Gastrocnemius medialis (tissue), 4 donors: ENCODE measurements around the gene C10orf90. TPM values are rescaled to one million over a fixed set of nuclear protein-coding genes. Genes with fewer than 3 reads are reported as not detected.

ENCODE experiments used
- ATAC-seq, 2 donors: fragments of 150-250 bp; one replicate each; pipeline ENCODE4 v1.9.1; 2016
- DNase-seq, 2 donors: peaks; one replicate each; pipeline ENCODE4 v3.0.0-alpha.2; 2019
- H3K27ac ChIP-seq, 4 donors: fragments of 200-600 bp; sonication (generic); 1 replicate in 1 of 4; 2 replicates in 3 of 4; pipeline ENCODE4 v1.5.1; 2016 to 2018; ENCODE audit warnings: mild to moderate bottlenecking in 2 of 4, moderate library complexity in 1 of 4
- H3K27me3 ChIP-seq, 3 donors: fragments of 200-600 bp; sonication (generic) in 2 of 3; 1 replicate in 1 of 3; 2 replicates in 2 of 3; pipeline versions ENCODE4 v1.5.1 to v1.6.0; 2016 to 2019; ENCODE audit warnings: mild to moderate bottlenecking in 1 of 3, moderate library complexity in 1 of 3
- H3K36me3 ChIP-seq, 2 donors: fragments of 200-600 bp; sonication (generic) in 1 of 2; one replicate each; pipeline ENCODE4 v1.5.1; 2017 to 2018
- H3K4me1 ChIP-seq, 2 donors: fragments of 200-600 bp; sonication (generic) in 1 of 2; one replicate each; pipeline ENCODE4 v1.5.1; 2016 to 2017; ENCODE audit warnings: mild to moderate bottlenecking in 2 of 2
- H3K4me3 ChIP-seq, 4 donors: fragments of 200-600 bp; sonication (generic) in 3 of 4; 1 replicate in 1 of 4; 2 replicates in 3 of 4; pipeline ENCODE4 v1.5.1; 2016 to 2019; ENCODE audit warnings: mild to moderate bottlenecking in 2 of 4
- H3K9me3 ChIP-seq, 3 donors: fragments of 200-600 bp; sonication (generic) in 2 of 3; 1 replicate in 1 of 3; 2 replicates in 2 of 3; pipeline ENCODE4 v1.5.1; 2016 to 2019
- POLR2A ChIP-seq, 2 donors: fragments of 450-650 bp; IDR thresholded peaks; one replicate each; pipeline ENCODE4 v1.6.1; 2017; ENCODE audit warnings: antibody characterized with exemption in 2 of 2, mild to moderate bottlenecking in 2 of 2, moderate library complexity in 2 of 2
- in situ Hi-C, 4 donors: fragments of 200-750 bp; cut with MboI; loops; one replicate each; pipeline versions ENCODE4 v1.15.0 to v1.8.0; 2017; ENCODE audit warnings: low sequenced_read_pairs in 4 of 4
- intact Hi-C: fragments of 100-400 bp; cut with DNase I; formaldehyde crosslinking; loops from one replicate; pipeline ENCODE4 v1.15.1; 2023; ENCODE audit warnings: low total_unique reads
- total RNA-seq, 4 donors: library from RNA; depleted of rRNA; stranded (reverse); fragments of >200 nt; gene quantifications; one replicate each; pipeline versions ENCODE4 v1.1.0 to v1.2.3, GENCODE V29; 2016
- TF ChIP-seq, protein P1 (sequence below), 5 experiments: fragments of 450-650 bp in 3 of 5; fragments of 200-600 bp in 2 of 5; sonication (generic) in 2 of 5; IDR thresholded peaks in 4 of 5; conservative IDR thresholded peaks in 1 of 5; 1 replicate in 4 of 5; 2 replicates in 1 of 5; pipeline ENCODE4 v1.5.1; 2016 to 2019; ENCODE audit warnings: antibody characterized with exemption in 5 of 5, mild to moderate bottlenecking in 3 of 5, moderate library complexity in 3 of 5

C10orf90 gene
- total RNA-seq, 4 donors from 2014 or later: not detected

DNA sequence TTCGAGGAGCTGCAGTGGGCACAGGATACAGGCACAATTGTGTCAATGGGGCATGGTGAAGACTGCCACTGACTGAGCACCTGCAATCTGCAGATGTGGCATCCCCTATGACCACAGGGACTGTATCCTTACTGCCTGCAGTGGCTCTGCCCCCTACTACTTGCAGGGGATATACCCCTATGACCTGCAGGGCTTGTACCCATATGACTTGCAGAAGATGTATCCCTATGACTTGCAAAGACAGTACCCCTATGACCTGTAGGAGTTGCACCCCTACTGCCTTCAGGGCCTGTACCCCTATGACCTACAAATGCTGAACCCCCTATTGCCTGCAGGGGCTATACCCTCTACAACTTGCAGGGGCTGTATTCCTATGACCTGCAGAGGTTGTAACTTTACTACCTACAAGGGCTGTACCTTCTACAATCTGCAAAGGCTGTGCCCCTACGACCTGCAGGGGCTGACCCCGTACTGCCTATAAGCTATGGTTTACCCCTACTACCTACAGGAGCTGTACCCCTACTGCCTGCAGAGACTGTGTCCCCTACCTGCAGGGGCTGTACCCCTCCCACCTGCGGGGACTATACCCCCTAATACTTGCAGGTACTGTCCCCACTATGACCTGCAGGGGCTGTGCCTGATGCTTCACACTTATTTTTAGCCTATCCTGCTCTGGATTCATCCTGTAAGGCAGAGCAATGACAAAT lies 216.3 kb downstream of the C10orf90 start:
- H3K9me3 ChIP-seq: no peaks in the 10 kb centered on the region
- H3K36me3 ChIP-seq: no peaks in the 10 kb centered on the region
- no peaks in the 10 kb centered on the region for H3K4me1 ChIP-seq
- DNase-seq (no peak), ATAC-seq (no peak)
- no peaks in the 10 kb centered on the region for H3K27me3 ChIP-seq
- intact Hi-C loops (no loop called here), in situ Hi-C loops (no loop called here)
- no peak overlapping the region for H3K27ac ChIP-seq
- H3K4me3 ChIP-seq: no peak overlapping the region
- no peak for TF ChIP-seq POLR2A (IDR thresholded peaks at IDR 0.05)
- TF ChIP-seq, protein P1, sequence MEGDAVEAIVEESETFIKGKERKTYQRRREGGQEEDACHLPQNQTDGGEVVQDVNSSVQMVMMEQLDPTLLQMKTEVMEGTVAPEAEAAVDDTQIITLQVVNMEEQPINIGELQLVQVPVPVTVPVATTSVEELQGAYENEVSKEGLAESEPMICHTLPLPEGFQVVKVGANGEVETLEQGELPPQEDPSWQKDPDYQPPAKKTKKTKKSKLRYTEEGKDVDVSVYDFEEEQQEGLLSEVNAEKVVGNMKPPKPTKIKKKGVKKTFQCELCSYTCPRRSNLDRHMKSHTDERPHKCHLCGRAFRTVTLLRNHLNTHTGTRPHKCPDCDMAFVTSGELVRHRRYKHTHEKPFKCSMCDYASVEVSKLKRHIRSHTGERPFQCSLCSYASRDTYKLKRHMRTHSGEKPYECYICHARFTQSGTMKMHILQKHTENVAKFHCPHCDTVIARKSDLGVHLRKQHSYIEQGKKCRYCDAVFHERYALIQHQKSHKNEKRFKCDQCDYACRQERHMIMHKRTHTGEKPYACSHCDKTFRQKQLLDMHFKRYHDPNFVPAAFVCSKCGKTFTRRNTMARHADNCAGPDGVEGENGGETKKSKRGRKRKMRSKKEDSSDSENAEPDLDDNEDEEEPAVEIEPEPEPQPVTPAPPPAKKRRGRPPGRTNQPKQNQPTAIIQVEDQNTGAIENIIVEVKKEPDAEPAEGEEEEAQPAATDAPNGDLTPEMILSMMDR (IDR thresholded peaks at IDR 0.05 in 4 of 5, conservative IDR thresholded peaks at IDR 0.05 in 1 of 5): no peak

DNA sequence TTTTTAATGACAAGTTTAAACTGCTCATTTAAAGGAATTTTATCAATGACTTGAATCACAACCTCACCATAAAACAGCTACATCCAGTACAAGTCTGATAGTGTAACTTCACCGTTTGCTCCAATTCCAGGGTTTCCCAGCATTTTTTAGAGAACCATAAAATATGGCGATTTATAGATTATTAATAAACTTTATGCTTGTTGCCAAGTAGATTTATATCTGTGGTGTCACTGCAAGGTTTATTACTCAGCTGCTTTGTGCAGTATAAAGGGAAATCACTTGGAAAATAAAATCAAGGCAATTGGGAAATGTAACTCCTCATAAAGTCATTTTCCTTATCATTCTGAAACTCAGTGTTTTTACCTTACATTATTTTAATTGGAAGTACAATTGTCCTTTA lies 218.2 kb downstream of the C10orf90 start:
- in situ Hi-C loops (no loop called here), intact Hi-C loops (no loop called here)
- no peak overlapping the region for H3K27ac ChIP-seq
- H3K36me3 ChIP-seq: no peaks in the 10 kb centered on the region
- DNase-seq (no peak), ATAC-seq (no peak)
- H3K4me1 ChIP-seq: no peaks in the 10 kb centered on the region
- no peak overlapping the region for H3K4me3 ChIP-seq
- no peaks in the 10 kb centered on the region for H3K27me3 ChIP-seq
- TF ChIP-seq, protein P1 (IDR thresholded peaks at IDR 0.05 in 4 of 5, conservative IDR thresholded peaks at IDR 0.05 in 1 of 5): no peak
- no peak for TF ChIP-seq POLR2A (IDR thresholded peaks at IDR 0.05)
- H3K9me3 ChIP-seq: no peaks in the 10 kb centered on the region

DNA sequence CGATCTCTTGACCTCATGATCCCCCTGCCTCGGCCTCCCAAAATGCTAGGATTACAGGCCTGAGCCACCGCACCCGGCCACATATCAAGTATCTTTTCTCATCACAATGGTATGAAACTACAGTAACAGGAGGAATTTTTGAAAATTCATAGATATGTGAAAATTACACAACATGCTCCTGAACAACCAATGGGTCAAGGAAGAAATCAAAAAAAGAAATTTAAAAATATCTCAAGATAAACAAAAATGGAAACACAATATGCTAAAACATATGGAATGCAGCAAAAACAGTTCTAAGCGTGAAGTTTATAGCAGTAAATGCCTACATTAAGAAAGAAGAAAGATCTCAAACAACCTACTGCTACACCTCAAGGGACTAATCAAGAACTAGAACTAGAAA lies 222.4 kb downstream of the C10orf90 start:
- TF ChIP-seq, protein P1 (IDR thresholded peaks at IDR 0.05 in 4 of 5, conservative IDR thresholded peaks at IDR 0.05 in 1 of 5): no peak
- TF ChIP-seq POLR2A (IDR thresholded peaks at IDR 0.05): no peak
- no peaks in the 10 kb centered on the region for H3K4me1 ChIP-seq
- no peaks in the 10 kb centered on the region for H3K9me3 ChIP-seq
- intact Hi-C loops: no loop called here
- ATAC-seq (no peak), DNase-seq (no peak)
- no peak overlapping the region for H3K4me3 ChIP-seq
- no peak overlapping the region for H3K27ac ChIP-seq
- H3K36me3 ChIP-seq: no peaks in the 10 kb centered on the region
- in situ Hi-C loops: no loop called here
- H3K27me3 ChIP-seq: no peaks in the 10 kb centered on the region

DNA sequence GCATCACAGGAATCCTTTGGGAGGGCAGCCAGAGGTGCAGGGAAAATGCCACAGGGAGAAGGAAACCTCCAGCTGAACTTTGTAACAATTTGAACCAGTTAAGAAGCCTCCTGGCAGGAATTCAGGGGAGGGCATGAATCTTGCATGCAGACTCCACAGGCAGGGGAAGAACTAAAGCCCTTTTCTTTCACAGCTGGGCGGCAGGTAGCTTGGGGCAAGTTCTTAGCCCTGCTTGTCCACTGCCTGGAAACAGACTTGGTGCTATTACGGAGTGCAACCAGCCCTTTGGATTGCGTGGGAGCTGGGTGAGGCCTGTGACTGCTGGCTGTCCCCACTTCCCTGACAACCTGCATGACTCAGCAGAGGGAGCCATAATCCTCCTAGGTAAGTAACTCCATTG lies 230.6 kb downstream of the C10orf90 start:
- no peak for DNase-seq
- no peaks in the 10 kb centered on the region for H3K9me3 ChIP-seq
- no peak overlapping the region for H3K4me3 ChIP-seq
- H3K27me3 ChIP-seq: no peaks in the 10 kb centered on the region
- in situ Hi-C loops (no loop called here), intact Hi-C loops (no loop called here)
- no peak overlapping the region for H3K27ac ChIP-seq
- no peak for TF ChIP-seq POLR2A (IDR thresholded peaks at IDR 0.05)
- TF ChIP-seq, protein P1 (IDR thresholded peaks at IDR 0.05 in 4 of 5, conservative IDR thresholded peaks at IDR 0.05 in 1 of 5): no peak
- no peak for ATAC-seq
- no peaks in the 10 kb centered on the region for H3K4me1 ChIP-seq
- no peaks in the 10 kb centered on the region for H3K36me3 ChIP-seq

DNA sequence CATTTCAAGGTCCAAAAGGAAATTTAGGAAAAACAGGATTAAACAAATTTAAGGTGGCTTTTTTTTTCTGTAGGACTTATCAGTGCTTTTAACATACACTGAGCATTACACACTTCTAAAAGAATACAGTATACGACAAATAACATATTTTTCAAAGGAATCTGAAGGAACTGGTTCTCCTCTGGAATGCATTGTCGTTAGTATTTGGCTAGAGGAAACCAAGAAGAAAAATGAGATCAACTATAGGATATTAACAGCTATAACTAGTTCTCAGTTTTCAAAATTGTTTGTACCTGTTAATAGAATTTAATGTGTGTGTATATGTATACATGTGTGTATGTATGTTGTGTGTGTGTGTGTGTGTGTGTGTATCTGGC lies 232.1 kb downstream of the C10orf90 start:
- no peak overlapping the region for H3K4me3 ChIP-seq
- intact Hi-C loops (no loop called here), in situ Hi-C loops (no loop called here)
- no peak overlapping the region for H3K27ac ChIP-seq
- no peaks in the 10 kb centered on the region for H3K9me3 ChIP-seq
- ATAC-seq (no peak), DNase-seq (no peak)
- H3K27me3 ChIP-seq: no peaks in the 10 kb centered on the region
- no peaks in the 10 kb centered on the region for H3K36me3 ChIP-seq
- no peak for TF ChIP-seq POLR2A (IDR thresholded peaks at IDR 0.05)
- TF ChIP-seq, protein P1 (IDR thresholded peaks at IDR 0.05 in 4 of 5, conservative IDR thresholded peaks at IDR 0.05 in 1 of 5): no peak
- H3K4me1 ChIP-seq: no peaks in the 10 kb centered on the region
